Measurements from ENCODE around the gene FSCN2. TPM values are rescaled to one million over a fixed set of nuclear protein-coding genes. Genes with fewer than 3 reads are reported as not detected.

The FSCN2 gene
- total RNA-seq, 1 experiment from 2014 or later = 1.6 TPM

DNA sequence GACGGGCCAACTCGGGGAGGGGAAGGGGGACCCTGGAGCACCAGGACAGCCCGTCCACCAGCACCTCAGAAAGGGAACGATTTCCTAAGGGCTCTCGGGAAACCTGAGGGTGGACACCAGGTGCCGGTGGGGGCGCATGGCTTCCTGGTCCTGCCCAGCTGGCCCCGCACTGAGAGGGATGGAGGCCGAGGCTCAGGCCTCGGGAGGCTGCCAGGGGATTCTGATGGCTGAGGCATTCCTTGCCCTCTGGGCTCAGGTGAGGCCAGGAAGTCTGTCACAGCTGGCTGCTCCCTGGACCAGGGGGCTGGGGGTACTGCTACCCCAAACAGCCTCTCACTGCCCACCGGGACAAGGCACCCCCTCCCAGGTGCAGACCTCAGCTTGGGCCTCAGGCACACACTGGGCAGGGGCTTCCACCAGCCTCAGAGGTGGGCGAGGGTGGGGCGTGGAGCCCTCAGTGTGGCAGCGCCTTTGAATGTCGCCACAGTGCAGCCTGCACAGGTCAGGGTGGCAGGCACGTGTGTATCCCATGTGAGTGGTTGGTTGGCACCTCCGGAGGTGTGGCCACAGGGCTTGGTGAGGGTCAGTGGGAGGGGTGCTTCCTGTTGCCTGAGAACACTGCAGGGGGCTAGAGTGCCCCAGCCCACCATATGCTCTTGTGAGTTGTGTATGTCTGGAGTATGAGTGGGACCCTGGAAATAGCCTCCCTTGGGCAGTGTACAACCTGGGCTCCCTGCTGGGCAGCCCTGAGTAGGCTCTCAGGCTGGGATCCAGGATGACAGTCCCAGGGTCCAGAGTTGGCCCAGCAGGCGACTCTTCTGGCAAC lies 3.9 kb upstream of the FSCN2 start:
- H4K20me1 ChIP-seq (ENCODE audit: control insufficient read depth, insufficient read depth, insufficient read length) = no peaks in the 10 kb centered on the region
- H3K56ac ChIP-seq (ENCODE audit: insufficient read length, low read depth, low read length) = no peak overlapping the region
- H3K18ac ChIP-seq (ENCODE audit: insufficient read length, low read depth, low read length) = no peak overlapping the region
- H4K8ac ChIP-seq (replicated peaks; ENCODE audit: insufficient read length, low read depth, low read length) = no peak overlapping the region
- no peak overlapping the region for H2BK5ac ChIP-seq (ENCODE audit: insufficient read length, low read length)
- H3K9me3 ChIP-seq (ENCODE audit: control insufficient read depth, low read depth, low read length) = no peaks in the 10 kb centered on the region
- no peak overlapping the region for H3K27ac Mint-ChIP-seq
- H3K4me1 ChIP-seq (ENCODE audit: insufficient read depth, low read length) = no peaks in the 10 kb centered on the region
- no peak overlapping the region for H2AFZ ChIP-seq (ENCODE audit: low read length)
- no peaks in the 10 kb centered on the region; the same call in 1 of the 2 replicates for H3K27me3 ChIP-seq (ENCODE audit: insufficient read depth, low read length)
- H3K9ac ChIP-seq (ENCODE audit: extremely low read depth, insufficient read length, low read length) = no peak overlapping the region
- H3K79me1 ChIP-seq (ENCODE audit: insufficient read depth, low read depth, low read length, poor library complexity, severe bottlenecking) = no peaks in the 10 kb centered on the region
- H3K36me3 Mint-ChIP-seq (ENCODE audit: insufficient read depth in 1 of 3, low read depth in 3 of 3) = no peaks in the 10 kb centered on the region
- no peak overlapping the region for H3T11ph ChIP-seq (ENCODE audit: low read length)
- H3K4me3 Mint-ChIP-seq = no peak overlapping the region
- no CpG with 5 or more reads among the region's 18 CpGs for WGBS (ENCODE audit: extremely low coverage, insufficient read length, low lambda C conversion rate)
- no peak overlapping the region for H3K4ac ChIP-seq (ENCODE audit: low read depth, low read length)
- H3K14ac ChIP-seq (ENCODE audit: insufficient read depth, low read length) = no peak overlapping the region
- no peak overlapping the region for H2BK120ac ChIP-seq (ENCODE audit: low read depth, low read length, poor library complexity, severe bottlenecking)
- no peak overlapping the region for H4K5ac ChIP-seq (ENCODE audit: insufficient read length, low read depth, low read length)
- no peaks in the 10 kb centered on the region for H3K9me3 Mint-ChIP-seq
- no peak overlapping the region for H3K23ac ChIP-seq (ENCODE audit: insufficient read length, low read depth, low read length)
- peaks cover 58% of the 10 kb centered on the region for H3K27me3 Mint-ChIP-seq (ENCODE audit: low read depth)
- no peak overlapping the region for H4K91ac ChIP-seq (ENCODE audit: insufficient read length, low read depth, low read length)
- no peaks in the 10 kb centered on the region for H3K79me2 ChIP-seq (ENCODE audit: insufficient read depth, low read length)
- H3K4me1 Mint-ChIP-seq = peaks cover 5 to 13% of the 10 kb centered on the region in 2 experiments
- H2BK20ac ChIP-seq (ENCODE audit: low read depth, low read length, poor library complexity, severe bottlenecking) = no peak overlapping the region
- no peak for DNase-seq
- H3K23me2 ChIP-seq (ENCODE audit: insufficient read length, low read depth, low read length, poor library complexity, severe bottlenecking) = peaks cover 4% of the 10 kb centered on the region
- H2BK15ac ChIP-seq (ENCODE audit: low read depth, low read length) = no peak overlapping the region
- no peak overlapping the region for H2AK5ac ChIP-seq (ENCODE audit: insufficient read length, low read length)
- TF ChIP-seq, protein P1, sequence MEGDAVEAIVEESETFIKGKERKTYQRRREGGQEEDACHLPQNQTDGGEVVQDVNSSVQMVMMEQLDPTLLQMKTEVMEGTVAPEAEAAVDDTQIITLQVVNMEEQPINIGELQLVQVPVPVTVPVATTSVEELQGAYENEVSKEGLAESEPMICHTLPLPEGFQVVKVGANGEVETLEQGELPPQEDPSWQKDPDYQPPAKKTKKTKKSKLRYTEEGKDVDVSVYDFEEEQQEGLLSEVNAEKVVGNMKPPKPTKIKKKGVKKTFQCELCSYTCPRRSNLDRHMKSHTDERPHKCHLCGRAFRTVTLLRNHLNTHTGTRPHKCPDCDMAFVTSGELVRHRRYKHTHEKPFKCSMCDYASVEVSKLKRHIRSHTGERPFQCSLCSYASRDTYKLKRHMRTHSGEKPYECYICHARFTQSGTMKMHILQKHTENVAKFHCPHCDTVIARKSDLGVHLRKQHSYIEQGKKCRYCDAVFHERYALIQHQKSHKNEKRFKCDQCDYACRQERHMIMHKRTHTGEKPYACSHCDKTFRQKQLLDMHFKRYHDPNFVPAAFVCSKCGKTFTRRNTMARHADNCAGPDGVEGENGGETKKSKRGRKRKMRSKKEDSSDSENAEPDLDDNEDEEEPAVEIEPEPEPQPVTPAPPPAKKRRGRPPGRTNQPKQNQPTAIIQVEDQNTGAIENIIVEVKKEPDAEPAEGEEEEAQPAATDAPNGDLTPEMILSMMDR (conservative IDR thresholded peaks at IDR 0.05) = no peak
- H3K27ac ChIP-seq (ENCODE audit: insufficient read length, low read depth, low read length) = no peak overlapping the region
- no peak overlapping the region for H2BK12ac ChIP-seq (ENCODE audit: insufficient read length, low read depth, low read length)
- no peak overlapping the region for H3K4me2 ChIP-seq (ENCODE audit: insufficient read depth, insufficient read length, low read length)
